SIG-M5 treated with dmso at 0.1 percent for 504 hours (cell line): ENCODE measurements around the gene CSF2.

Experiments
- DNase-seq: peaks from one replicate; lab custom pipeline; 2025; ENCODE audit not compliant: unreplicated experiment; lab: John Stamatoyannopoulos, UW

The CSF2 gene

DNA sequence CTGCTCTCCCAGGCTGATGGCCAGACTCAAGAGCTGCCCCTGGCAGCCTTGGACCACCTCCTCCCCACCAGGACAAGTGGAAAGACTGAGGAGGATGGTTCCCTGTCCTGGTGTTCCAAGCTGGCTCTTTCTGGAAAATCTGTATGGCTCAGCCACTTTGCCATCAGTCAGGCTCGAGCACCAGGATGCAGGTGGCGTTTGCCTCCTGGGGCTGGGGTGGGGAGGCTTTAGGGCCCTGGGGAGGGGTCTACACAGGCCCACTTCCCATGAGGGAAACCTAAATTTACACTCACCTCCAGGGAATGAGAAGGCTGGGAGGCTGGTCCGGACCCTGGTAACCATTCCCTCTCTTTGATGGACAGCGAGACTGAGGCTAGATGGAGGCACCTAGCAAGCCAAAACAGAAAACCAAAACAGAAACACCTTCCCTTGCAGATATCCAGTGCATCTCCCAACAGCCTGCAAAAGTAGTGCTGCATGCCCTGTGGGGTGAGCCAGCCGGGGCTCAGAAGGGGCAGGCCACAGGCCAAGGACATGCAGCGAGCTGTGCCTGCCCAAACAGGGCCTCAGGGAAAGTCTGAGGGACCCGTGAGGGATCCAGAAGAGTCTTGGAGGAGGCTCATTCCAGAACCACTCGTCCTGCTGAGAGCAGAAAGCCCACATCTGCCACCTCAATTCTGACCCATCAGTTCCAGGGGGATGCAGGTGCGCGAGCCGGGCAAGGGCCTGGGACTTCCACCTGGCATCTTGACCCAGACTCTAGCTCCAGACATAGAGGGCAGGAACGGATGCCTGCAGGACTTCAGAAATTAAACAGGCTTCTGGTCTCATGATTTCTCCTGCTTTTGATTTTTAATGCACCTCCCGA, 5.4 kb upstream of the CSF2 start:
- no peak for DNase-seq

DNA sequence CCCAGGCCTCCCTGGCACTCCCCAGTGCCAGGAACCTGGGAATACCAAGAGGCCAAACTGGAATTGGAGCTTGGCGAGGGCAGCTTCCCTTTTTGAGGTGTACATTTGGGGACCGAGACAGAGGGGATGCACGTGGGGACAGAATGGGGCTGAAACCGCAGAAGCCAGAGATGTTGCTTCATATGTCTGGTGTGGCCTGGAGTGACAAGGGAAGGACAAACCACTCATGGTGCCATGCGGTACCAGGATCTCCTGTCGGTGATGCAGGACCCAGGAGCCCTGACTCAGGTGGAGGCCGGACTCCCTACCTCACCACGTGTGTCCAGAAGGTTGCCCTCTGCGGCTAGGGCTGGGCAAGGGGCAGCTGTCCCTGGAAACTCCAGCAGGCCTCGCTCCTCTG, 4.0 kb upstream of the CSF2 start:
- peak; percentile 32 for DNase-seq

DNA sequence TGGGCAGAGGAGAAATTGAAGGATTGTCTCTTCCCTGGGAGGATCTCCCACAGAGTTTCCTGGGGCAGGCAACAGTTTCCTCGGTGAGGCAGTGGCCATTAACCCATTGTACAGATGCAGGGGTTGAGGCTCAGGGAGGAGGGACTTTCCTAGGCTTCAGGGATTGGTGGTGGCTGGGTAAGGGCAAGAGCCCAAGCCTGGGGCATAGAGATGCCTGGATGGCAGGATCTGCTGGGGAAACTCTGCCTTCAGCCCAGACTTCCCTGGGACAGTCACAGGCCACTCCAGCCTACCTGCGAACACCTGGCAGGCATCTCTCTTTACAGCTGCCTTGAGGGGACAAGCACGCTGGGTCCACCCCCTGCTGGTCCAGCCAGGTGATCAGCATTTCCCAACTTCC, 3.6 kb upstream of the CSF2 start:
- DNase-seq = no peak

DNA sequence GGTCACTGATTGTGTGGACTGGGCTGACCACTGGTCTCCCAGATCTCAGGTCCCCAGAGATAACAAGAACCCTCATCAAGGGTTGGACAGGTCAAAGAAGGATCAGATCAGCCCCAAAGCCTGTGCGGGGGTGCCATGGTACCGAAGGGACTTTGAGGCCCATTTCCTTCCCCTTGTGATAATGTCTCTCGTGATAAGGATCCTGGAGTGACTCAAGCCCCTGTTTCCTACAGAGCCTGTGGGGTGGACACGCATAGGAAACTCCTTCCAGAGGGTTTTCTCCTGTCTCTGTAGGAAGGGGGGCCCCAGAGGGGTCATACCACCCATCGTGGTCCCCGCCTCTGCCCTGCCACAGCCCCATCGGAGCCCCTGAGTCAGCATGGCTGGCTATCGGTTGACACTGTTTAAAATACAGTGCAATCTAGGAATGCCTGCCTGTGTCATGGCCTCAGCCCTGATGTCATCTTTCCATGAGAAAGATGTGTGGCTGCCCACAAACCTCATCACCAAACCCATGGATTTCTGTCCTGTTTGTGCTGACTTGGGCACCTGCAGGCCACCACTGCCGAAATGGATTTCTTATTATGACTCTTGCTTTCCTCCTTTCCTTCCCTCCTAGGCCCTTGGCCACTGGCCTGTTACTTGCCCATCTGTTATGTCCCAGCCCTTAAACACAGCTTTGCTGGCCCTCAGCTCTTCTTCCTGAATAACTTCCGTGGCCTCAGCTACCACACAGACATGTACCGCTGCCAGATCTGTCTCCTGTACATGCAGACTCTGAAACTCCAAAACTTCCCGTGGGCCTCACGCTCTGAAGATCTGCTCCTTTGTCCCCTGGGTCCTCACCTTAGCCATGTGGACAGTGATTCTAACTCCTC, 2.9 kb upstream of the CSF2 start:
- no peak for DNase-seq

DNA sequence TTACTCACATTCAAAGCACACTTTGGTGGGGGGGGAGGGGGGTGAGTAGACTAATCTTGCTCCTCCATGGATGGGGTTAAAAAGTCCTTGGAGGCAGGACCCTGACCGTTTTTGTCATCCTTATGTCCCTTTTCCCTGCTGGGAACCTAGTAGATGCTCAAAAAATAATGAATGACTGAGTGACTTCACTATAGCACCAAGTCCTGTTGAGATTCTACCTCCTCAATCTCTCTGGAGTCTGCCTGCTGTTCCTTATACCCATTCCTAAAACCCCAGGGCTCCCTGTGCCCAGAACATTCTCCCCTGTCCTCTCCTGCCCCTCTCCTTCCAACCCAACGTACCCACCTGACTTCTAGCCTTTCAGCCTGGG, 2.3 kb upstream of the CSF2 start:
- no peak for DNase-seq

DNA sequence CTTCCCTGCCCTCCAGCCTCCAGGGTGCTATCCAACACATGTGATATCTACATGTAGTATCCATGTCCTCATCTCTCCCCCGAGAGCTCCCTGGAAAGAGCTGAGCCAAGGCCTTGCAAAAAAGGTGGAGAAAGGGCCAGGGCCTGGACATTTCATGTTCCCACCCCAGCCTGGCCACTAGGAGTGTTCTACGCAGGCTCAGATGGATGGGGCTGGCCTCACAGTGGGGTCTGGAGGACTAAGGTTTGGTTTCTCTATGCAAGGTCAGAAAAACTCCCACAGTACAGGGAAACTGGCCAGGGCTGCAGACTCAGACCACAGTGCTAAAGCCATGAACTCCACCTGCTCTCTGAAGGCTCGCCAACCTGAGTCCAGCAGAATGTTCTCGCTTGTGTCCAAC, 1.5 kb upstream of the CSF2 start:
- DNase-seq = no peak

DNA sequence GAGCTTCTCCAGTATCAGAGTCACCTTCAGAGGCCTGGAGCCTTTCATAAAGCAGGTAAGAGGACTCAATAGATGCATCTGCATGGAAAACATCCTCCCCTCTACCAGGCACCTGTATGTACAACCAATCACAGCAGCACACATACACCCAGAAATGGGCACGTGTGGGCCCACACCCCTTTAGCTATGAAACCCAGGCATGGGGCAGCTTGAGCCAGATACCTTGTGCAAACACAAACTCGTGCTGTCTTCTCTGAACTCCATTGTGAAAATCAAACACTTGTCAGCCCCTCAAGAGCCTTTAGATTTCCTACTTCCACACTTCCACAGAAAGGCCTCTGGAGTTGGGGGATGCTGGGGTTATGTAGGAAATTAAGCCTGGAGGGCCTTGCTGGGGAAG, 1.1 kb upstream of the CSF2 start:
- no peak for DNase-seq

DNA sequence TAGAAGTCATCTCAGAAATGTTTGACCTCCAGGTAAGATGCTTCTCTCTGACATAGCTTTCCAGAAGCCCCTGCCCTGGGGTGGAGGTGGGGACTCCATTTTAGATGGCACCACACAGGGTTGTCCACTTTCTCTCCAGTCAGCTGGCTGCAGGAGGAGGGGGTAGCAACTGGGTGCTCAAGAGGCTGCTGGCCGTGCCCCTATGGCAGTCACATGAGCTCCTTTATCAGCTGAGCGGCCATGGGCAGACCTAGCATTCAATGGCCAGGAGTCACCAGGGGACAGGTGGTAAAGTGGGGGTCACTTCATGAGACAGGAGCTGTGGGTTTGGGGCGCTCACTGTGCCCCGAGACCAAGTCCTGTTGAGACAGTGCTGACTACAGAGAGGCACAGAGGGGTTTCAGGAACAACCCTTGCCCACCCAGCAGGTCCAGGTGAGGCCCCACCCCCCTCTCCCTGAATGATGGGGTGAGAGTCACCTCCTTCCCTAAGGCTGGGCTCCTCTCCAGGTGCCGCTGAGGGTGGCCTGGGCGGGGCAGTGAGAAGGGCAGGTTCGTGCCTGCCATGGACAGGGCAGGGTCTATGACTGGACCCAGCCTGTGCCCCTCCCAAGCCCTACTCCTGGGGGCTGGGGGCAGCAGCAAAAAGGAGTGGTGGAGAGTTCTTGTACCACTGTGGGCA, 642 bp downstream of the CSF2 start:
- no peak for DNase-seq

DNA sequence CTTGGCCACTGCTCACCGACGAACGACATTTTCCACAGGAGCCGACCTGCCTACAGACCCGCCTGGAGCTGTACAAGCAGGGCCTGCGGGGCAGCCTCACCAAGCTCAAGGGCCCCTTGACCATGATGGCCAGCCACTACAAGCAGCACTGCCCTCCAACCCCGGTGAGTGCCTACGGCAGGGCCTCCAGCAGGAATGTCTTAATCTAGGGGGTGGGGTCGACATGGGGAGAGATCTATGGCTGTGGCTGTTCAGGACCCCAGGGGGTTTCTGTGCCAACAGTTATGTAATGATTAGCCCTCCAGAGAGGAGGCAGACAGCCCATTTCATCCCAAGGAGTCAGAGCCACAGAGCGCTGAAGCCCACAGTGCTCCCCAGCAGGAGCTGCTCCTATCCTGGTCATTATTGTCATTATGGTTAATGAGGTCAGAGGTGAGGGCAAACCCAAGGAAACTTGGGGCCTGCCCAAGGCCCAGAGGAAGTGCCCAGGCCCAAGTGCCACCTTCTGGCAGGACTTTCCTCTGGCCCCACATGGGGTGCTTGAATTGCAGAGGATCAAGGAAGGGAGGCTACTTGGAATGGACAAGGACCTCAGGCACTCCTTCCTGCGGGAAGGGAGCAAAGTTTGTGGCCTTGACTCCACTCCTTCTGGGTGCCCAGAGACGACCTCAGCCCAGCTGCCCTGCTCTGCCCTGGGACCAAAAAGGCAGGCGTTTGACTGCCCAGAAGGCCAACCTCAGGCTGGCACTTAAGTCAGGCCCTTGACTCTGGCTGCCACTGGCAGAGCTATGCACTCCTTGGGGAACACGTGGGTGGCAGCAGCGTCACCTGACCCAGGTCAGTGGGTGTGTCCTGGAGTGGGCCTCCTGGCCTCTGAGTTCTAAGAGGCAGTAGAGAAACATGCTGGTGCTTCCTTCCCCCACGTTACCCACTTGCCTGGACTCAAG, 1.5 kb downstream of the CSF2 start:
- no peak for DNase-seq

DNA sequence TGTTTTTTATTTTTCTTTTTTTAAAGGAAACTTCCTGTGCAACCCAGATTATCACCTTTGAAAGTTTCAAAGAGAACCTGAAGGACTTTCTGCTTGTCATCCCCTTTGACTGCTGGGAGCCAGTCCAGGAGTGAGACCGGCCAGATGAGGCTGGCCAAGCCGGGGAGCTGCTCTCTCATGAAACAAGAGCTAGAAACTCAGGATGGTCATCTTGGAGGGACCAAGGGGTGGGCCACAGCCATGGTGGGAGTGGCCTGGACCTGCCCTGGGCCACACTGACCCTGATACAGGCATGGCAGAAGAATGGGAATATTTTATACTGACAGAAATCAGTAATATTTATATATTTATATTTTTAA, 2.1 kb downstream of the CSF2 start:
- no peak for DNase-seq

DNA sequence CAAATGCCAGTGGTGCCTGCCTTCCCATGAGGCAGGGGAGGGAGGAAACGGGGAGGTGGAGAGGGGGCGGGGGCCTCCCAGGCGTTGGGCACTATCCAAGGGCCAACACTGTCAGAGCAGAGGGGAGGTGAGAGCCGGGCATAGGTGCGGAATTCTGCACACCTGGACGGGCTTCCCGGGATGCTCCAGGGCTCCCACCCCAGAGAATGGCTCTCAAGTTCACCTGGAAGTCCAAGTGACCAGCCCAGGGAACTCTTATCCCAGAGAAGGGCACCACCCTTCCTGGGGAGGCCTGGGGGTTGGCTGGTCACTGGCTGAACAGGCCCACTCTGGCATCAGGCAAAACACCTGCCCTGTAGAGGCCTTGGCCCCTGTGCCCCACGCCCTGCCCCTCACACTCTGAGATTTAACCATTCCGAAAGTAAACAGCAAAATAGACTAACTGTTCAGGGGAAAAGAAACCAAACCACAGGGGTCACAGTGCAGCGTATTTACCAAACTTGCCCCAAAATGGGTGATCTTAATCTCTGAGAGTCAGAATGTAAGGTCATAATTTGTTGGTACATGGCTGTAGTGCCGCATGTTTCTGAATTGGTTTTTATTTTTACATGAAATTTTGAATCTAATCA, 2.7 kb downstream of the CSF2 start:
- DNase-seq = no peak

DNA sequence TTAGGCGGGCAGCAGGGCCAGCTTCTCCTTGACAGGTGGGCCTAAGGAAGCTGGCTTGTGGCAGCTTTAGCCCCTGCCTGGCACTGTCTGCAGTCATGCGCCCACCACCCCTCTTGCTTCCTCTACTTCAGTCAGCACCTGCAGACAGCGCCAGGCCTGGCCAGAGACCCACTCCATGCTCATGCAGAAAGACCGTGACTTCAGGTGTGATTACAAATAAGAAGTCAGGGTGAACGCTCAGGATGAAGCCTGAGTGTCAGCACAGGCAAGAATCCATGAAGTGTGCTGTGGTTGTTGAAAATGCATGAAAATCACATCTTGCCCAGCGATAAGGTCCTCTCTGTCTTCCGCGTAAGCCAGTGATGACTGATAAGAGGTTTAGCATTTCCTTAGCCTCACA, 3.4 kb downstream of the CSF2 start:
- DNase-seq = no peak

DNA sequence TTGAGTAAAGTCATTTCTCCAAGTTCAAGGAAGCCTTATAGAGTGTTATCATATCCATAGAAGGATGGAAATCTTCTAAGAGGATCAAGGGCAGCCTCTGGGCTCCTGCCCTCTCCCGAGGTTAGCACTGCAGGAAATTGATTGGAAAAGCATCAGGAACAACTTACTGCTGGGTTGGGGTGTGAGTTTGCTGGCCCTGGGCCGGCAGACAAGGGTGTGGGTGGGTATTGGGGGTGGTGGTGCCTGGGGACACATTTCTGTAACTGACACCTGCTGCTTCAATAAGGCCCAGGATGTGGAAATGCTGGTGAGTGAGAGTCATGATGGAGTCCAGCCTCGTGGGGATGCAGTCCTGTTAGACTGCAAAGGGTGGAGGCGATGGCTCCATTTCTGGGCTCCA, 5.5 kb downstream of the CSF2 start:
- no peak for DNase-seq

DNA sequence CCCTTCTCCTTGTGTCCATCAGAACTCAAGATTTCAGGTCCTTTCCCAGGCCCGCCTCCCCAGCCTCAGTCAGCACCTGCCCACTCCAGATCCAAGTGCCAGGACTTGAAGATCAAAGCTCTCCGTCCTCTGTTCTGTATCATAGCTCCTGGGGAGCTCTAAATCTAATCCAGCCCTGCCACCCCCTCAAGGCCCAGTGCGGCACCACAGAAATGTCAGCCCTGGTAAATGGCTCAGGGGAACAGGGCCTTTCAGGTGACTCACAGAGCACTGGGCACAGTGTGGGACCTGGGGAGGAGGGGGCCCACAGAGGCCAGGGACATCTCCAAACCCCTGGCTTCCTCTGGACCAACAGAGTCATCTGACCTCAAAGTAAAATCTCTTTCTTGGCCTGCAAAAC, 6.0 kb downstream of the CSF2 start:
- DNase-seq = no peak

DNA sequence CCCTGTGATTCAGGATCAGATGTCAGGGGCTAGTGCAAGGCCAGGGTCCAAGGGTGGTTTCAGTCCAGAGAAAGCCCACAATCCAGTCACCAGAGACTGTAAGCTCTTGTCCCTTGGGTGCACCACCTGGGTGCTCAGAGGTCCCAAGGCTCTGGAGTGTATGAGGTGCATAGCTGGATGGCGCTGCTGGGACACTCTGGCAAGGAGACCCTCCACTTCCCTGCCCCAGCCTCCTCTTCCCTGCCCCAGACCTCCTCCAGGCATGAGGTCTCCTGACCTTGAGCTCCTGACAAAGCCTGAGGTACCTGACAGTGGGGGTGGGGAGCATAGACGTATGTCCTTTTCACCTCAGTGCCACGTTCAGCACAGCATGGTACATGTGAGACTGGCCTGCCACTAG, 7.0 kb downstream of the CSF2 start:
- DNase-seq = no peak

DNA sequence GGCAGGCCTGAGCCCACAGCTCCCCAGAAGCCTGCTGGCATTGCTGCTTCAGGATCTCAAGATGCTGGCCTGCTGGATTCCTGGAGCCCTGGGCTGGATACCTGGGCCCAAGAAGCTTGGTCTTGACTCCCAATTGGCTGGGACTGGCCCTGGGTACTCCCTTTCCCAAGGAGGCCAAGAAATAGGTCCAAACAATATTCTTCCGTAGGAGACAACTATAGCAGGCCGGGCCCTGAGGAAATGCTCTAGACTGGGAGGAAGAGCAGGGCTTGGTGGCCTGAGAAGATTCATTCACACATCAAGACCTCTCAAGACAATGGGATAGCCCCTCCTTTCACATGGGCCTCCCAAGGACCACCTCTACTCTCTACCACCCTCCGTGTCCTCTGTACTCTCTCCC, 7.9 kb downstream of the CSF2 start:
- no peak for DNase-seq

DNA sequence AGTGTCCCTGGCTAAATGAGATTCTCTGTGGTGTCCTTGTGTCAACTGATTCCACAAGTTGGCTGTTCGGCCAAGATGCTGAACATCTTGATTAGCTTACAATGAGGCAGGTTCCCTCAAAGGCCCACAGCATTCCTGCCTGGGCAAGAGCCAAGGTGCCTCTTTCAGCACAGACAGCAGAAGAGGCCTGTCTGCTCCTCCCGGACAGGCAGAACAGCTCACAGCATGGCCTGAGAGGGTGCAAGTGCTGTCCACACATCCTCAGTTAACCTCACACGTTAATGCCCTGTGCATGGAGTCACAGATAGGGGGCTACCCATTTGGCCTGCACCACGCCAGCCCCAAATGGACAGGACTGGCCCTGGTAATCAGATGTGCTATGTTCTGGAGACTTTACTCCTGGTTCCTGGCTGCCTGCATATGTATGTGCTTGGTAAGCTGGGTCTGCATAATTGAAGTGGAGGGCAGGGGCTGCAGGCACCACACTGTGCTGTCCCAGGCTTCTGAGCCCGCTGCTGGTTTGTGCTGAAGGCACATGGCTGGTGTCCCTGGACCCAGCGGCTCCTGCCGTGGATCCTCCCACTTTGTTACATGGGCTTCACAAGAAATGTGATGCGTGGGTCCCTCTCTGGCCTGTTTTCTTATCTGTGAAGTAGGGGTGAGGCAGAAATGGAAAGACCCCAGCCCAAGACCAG, 8.9 kb downstream of the CSF2 start:
- DNase-seq = no peak

DNA sequence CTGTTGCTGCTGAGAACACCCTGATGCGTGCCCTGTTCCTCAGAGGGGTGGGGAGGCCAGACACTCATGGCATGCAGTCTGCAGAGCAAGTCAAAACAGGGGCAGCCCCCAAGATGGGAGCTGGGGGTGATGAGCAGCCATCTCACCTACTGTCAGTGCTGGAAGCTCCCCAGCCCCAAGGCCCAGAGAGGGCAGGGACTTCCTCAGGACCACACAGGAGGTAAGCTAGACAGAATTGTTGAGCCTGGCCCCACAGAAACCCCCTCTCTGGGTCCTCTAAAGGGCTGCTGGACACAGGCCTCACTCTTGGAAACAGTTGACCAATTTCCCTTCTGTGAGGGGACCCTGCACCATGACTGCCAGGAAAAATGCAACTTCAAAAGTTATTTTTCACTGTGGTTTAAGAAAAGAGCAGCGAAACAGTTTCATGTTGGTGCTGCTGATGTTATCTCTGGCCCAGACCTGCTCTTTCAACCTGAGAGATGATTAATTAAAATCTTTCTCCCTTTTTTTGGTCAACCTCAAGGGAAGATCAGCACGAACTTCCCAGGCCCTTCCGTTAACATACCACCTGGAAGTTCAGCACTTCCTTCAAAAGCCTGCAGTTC, 9.6 kb downstream of the CSF2 start:
- DNase-seq = no peak

DNA sequence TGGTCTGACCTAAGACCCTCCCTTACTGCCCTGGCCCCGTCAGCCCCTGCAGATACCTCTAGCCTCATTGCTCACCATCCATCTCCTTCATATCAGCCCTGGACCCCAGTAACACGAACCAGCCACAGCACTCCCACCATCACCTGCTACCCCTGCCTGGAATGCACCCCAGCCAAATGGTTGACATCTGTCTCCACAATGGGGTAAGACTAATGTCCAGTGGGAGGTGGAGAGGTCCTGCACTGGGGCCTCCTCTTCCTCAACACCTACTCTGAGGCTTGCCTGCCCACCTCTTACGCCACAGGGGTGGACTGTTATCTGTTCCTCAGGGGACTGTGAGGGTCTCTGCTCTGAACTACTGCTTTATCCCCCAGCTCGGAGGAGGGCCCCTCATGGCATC, 12.1 kb downstream of the CSF2 start:
- no peak for DNase-seq
